Activated CD4-positive, alpha-beta T cell treated with anti-CD3 and anti-CD28 coated beads, Interleukin-2, amount 50 U/mL, for 24 hours (primary cell): Measurements from ENCODE around the gene SEMA4D.
"Not testable (repeated sequence)": the region's sequence is repeated elsewhere in the genome, so short reads cannot be mapped to it uniquely, and the experiment has no call there.

Experiments
- DNase-seq, 2 donors: peaks; one replicate each; pipeline ENCODE4 v3.0.0-alpha.2; 2020; ENCODE audit warnings: low read depth in 1 of 2, low spot score in 1 of 2

SEMA4D gene

GRCh38 chr9:89374176-89374575 lies 123.7 kb downstream of the SEMA4D start:
- DNase-seq: no peak

GRCh38 chr9:89372979-89373378 lies 124.9 kb downstream of the SEMA4D start:
- no peak for DNase-seq

GRCh38 chr9:89372230-89372816 lies 125.6 kb downstream of the SEMA4D start:
- DNase-seq: no peak

- DNase-seq: not testable (repeated sequence)
Observed at GRCh38 chr9:89371791-89372190, 126.1 kb downstream of the SEMA4D start.

- no peak for DNase-seq
Observed at GRCh38 chr9:89370593-89370992, 127.3 kb downstream of the SEMA4D start.

- no peak for DNase-seq
Observed at GRCh38 chr9:89368978-89369377, 128.9 kb downstream of the SEMA4D start.

GRCh38 chr9:89368550-89368949 lies 129.4 kb downstream of the SEMA4D start:
- no peak for DNase-seq

GRCh38 chr9:89367726-89368437 lies 130.0 kb downstream of the SEMA4D start:
- DNase-seq: no peak

- DNase-seq: no peak
Observed at GRCh38 chr9:89367281-89367680, 130.6 kb downstream of the SEMA4D start.

- DNase-seq: no peak
Observed at GRCh38 chr9:89366711-89367110, 131.2 kb downstream of the SEMA4D start.

GRCh38 chr9:89365532-89365912 lies 132.4 kb downstream of the SEMA4D start:
- no peak for DNase-seq

GRCh38 chr9:89364666-89365531 lies 133.0 kb downstream of the SEMA4D start:
- DNase-seq: no peak

- no peak for DNase-seq
Observed at GRCh38 chr9:89363921-89364665, 133.8 kb downstream of the SEMA4D start.

- DNase-seq: no peak
Observed at GRCh38 chr9:89363311-89363670, 134.6 kb downstream of the SEMA4D start.

- DNase-seq: no peak
Observed at GRCh38 chr9:89362647-89363310, 135.1 kb downstream of the SEMA4D start.

GRCh38 chr9:89361816-89362646 lies 135.9 kb downstream of the SEMA4D start:
- no peak for DNase-seq

GRCh38 chr9:89361031-89361430 lies 136.9 kb downstream of the SEMA4D start:
- no peak for DNase-seq

- no peak for DNase-seq
Observed at GRCh38 chr9:89360465-89360864, 137.4 kb downstream of the SEMA4D start.

GRCh38 chr9:89359751-89360261 lies 138.1 kb downstream of the SEMA4D start:
- DNase-seq: no peak

GRCh38 chr9:89358985-89359384 lies 138.9 kb downstream of the SEMA4D start:
- DNase-seq: no peak
